ENCODE data around the gene CNN1. TPM values are rescaled to one million over a fixed set of nuclear protein-coding genes. Genes with fewer than 3 reads are reported as not detected.

The CNN1 gene
- total RNA-seq, 4 donors from 2014 or later, result 6.4 to 43.8 (median 14.5) TPM

- ATAC-seq (ENCODE audit: low FRiP score), result no peak
- no peak for DNase-seq (ENCODE audit: low spot score)
- TF ChIP-seq CTCF (IDR thresholded peaks at IDR 0.05), result no peak
Observed at GRCh38 chr19:11577451-11578257, 39.0 kb downstream of the CNN1 start, which contains the start of gene ACP5. Gene ACP5, minus strand, starts transcription at chr19:11577645. Its CDS starts 328 bp downstream, at chr19:11577317.

DNA sequence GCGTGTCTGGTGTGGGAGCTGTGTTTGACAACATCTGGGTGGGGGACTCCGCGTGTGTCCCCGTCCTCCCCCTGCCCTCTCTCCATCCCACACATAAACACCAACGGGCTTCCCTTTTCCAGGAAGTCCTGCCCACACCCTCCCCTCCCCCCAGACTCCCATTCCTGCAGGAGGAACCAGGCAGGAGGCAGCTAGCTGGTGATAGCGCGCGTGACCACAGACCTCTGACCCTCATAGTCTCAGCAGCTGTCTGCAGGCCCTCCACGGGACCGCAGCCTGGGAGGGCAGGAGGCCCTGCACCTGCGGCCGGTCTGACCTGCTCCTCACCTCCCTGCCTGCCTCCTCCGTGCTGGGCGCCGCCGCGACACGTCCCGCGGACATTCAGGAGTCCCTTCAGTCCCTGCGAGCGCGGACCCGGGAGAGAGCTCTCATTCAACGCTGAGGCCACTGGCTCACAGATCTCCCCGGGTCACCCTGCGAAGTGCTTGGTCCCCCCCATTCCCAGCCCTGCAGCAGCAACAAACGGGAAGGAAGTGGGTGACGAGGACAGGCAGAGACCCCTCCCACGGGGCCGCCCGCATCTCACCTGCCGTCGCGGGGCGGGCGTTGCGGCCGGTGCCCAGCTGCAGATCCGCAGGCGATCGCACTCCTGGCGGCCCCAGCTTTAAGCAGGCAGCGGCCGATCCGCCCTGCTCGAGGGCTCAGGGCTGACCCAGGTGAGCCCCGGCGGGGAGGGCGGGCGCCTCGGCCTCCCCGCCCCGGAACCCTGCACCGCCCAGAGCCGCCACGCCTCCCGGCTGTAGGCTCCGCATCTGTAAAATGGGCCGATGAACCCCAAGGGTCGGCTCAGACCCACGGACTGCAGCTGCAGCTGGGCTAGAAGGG, 39.8 kb downstream of the CNN1 start:
- no peak for TF ChIP-seq CTCF (IDR thresholded peaks at IDR 0.05)
- ATAC-seq (ENCODE audit: low FRiP score), result no peak
- no peak for DNase-seq (ENCODE audit: low spot score)

DNA sequence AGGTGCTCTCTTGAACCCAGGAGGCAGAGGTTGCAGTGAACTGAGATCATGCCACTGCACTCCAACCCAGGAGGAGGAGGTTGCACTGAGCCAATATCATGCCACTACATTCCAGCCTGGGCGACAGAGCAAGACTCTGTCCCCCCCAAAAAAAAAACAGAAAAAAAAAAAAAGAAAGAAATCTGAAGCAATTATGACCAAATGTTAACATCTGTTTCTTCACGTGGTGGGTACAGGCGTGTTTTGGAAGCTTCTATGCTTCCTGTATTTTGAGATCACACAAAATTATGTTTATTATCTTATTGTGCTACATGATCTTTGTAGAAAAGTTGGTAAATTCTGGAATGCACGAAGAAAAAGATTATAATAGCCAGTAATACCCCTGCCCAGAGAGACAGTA, 41.5 kb downstream of the CNN1 start:
- no peak for TF ChIP-seq CTCF (IDR thresholded peaks at IDR 0.05)
- no peak for DNase-seq (ENCODE audit: low spot score)
- no peak for ATAC-seq (ENCODE audit: low FRiP score)

GRCh38 chr19:11581740-11582139, 43.1 kb downstream of the CNN1 start:
- DNase-seq (ENCODE audit: low spot score) (no peak), ATAC-seq (ENCODE audit: low FRiP score) (no peak)
- TF ChIP-seq CTCF (IDR thresholded peaks at IDR 0.05), result no peak

- DNase-seq (ENCODE audit: low spot score), result no peak
- no peak for ATAC-seq (ENCODE audit: low FRiP score)
- TF ChIP-seq CTCF (IDR thresholded peaks at IDR 0.05), result no peak
Observed at GRCh38 chr19:11586331-11586730, 47.7 kb downstream of the CNN1 start.

- DNase-seq (ENCODE audit: low spot score) (peak; percentile 71), ATAC-seq (ENCODE audit: low FRiP score) (peak; percentile 81)
- TF ChIP-seq CTCF (IDR thresholded peaks at IDR 0.05), result peak in 1 of 3 donors; percentile 84
Observed at GRCh38 chr19:11587302-11587974, 48.8 kb downstream of the CNN1 start.

All from omental fat pad (tissue), 4 donors.